Prostate gland (tissue), 2 donors: Measurements from ENCODE around the gene XXYLT1. TPM values are rescaled to one million over a fixed set of nuclear protein-coding genes. Genes with fewer than 3 reads are reported as not detected.

Experiments used
- DNase-seq: peaks from one replicate; pipeline ENCODE4 v3.0.0-alpha.2; 2019; ENCODE audit warnings: low spot score
- H3K27ac ChIP-seq, 2 donors: fragments of 200-600 bp; sonication (generic); 2 replicates each; pipeline ENCODE4 v1.5.1; 2017 to 2019
- H3K27me3 ChIP-seq: fragments of 200-600 bp; sonication (generic); replicated peaks from 2 replicates; pipeline ENCODE4 v1.5.1; 2019; ENCODE audit not compliant: insufficient read depth
- H3K36me3 ChIP-seq, 2 donors: fragments of 200-600 bp; sonication (generic); 1 replicate in 1 of 2; 2 replicates in 1 of 2; pipeline versions ENCODE4 v1.5.1 to v1.8.1; 2017 to 2019
- H3K4me1 ChIP-seq: fragments of 200-600 bp; sonication (generic); replicated peaks from 2 replicates; pipeline ENCODE4 v1.5.1; 2019
- H3K4me3 ChIP-seq, 2 donors: fragments of 200-600 bp; sonication (generic); 2 replicates each; pipeline ENCODE4 v1.5.1; 2017 to 2019
- H3K9me3 ChIP-seq: fragments of 200-600 bp; sonication (generic); 2 replicates; pipeline ENCODE4 v1.5.1; 2017
- POLR2A ChIP-seq: fragments of 450-650 bp; IDR thresholded peaks from one replicate; pipeline ENCODE4 v1.6.1; 2016; ENCODE audit warnings: antibody characterized with exemption, mild to moderate bottlenecking
- POLR2AphosphoS5 ChIP-seq: sonication (generic); formaldehyde crosslinking; IDR thresholded peaks from one replicate; pipeline ENCODE4 v1.6.1; 2017; ENCODE audit warnings: antibody characterized with exemption
- WGBS: methylation state at CpG from one replicate; pipeline ENCODE4 v1.1.5; 2018; 5-methylcytosine and 5-hydroxymethylcytosine counted together
- intact Hi-C: fragments of 100-400 bp; cut with DNase I; formaldehyde crosslinking; loops from one replicate; pipeline ENCODE4 v1.14.2; 2022
- total RNA-seq, 2 donors: library from RNA; depleted of rRNA; stranded (reverse); fragments of >200 nt; gene quantifications; one replicate each; pipeline ENCODE4 v1.1.0, GENCODE V29; 2016
- TF ChIP-seq, protein P1 (sequence below), 4 experiments: fragments of 200-600 bp in 2 of 4; fragments of 450-650 bp in 2 of 4; sonication (generic) in 2 of 4; IDR thresholded peaks; 1 replicate in 3 of 4; 2 replicates in 1 of 4; pipeline ENCODE4 v1.5.1; 2016 to 2019; ENCODE audit warnings: antibody characterized with exemption in 4 of 4, mild to moderate bottlenecking in 2 of 4, moderate library complexity in 2 of 4

The XXYLT1 gene
- total RNA-seq, 2 donors from 2014 or later: 14.9 to 22.7 TPM

DNA sequence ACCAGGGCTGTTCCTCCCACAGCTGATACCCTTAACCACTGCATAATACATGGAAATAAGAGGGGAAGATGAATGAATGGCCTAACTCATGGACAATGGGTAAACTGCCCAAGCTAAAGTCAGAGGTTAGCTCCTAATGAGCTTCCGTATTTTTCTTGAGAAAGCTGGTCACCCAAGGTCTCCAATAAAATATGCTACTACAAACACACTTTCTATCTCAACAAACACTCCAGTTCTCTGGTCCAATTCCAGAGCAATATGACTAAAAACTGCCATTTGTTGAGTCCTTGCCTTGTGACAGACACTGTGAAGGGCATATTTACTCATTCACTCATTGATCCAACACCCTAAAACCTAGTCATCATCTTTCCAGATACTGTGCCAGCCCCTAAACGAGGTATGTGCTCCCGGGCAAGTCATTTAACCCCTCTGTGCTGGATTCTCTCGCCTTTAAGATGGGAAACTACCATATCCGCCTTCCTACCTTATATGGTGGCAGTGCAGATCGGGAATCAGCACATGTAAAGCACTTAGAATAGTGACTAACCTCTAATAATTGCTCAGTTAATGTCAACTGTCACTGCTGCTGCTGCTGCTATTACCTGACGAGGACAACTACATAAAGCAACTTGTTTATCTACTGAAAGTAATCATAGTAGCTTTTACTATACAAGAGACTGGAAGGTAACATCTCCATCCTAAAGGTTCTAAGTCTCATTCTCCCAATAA lies 89.1 kb downstream of the XXYLT1 start:
- DNase-seq: no peak
- no peaks in the 10 kb centered on the region for H3K9me3 ChIP-seq
- no peaks in the 10 kb centered on the region for H3K36me3 ChIP-seq
- no peak overlapping the region for H3K4me3 ChIP-seq
- peaks cover 8% of the 10 kb centered on the region for H3K4me1 ChIP-seq
- intact Hi-C loops: no loop called here
- no peaks in the 10 kb centered on the region for H3K27me3 ChIP-seq
- TF ChIP-seq POLR2AphosphoS5 (no peak), POLR2A (no peak)
- TF ChIP-seq, protein P1, sequence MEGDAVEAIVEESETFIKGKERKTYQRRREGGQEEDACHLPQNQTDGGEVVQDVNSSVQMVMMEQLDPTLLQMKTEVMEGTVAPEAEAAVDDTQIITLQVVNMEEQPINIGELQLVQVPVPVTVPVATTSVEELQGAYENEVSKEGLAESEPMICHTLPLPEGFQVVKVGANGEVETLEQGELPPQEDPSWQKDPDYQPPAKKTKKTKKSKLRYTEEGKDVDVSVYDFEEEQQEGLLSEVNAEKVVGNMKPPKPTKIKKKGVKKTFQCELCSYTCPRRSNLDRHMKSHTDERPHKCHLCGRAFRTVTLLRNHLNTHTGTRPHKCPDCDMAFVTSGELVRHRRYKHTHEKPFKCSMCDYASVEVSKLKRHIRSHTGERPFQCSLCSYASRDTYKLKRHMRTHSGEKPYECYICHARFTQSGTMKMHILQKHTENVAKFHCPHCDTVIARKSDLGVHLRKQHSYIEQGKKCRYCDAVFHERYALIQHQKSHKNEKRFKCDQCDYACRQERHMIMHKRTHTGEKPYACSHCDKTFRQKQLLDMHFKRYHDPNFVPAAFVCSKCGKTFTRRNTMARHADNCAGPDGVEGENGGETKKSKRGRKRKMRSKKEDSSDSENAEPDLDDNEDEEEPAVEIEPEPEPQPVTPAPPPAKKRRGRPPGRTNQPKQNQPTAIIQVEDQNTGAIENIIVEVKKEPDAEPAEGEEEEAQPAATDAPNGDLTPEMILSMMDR (IDR thresholded peaks at IDR 0.05): no peak
- 43% methylated on average over 7 of the region's 7 CpGs for WGBS
- peak overlapping the region; percentile 53 to 78 for H3K27ac ChIP-seq

DNA sequence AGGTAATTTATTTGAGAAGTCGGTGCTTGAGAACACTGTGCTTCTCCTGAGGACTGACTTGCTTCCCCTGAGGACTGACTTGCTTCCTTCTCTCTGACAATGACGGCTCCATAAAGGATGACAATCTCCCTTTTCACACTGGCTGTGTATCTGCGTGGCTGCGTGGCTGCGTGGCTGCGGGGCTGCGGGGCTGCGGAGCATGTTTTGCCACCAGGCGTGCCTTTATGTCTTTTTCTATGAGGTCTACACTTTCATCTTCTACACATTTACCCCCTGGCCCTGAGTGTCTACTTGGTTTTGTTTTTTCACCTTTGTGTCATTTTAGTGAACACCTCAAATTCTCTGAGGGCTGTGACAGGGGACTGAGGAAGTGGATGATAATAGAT lies 89.9 kb downstream of the XXYLT1 start:
- Histone ChIP-seq H3K27me3 (no peaks in the 10 kb centered on the region), H3K36me3 (no peaks in the 10 kb centered on the region), H3K27ac (peak overlapping the region; percentile 53 to 78), H3K4me1 (peaks cover 8% of the 10 kb centered on the region), H3K4me3 (no peak overlapping the region), H3K9me3 (no peaks in the 10 kb centered on the region)
- no peak for TF ChIP-seq POLR2AphosphoS5
- TF ChIP-seq POLR2A: no peak
- TF ChIP-seq, protein P1 (IDR thresholded peaks at IDR 0.05): no peak
- DNase-seq: no peak
- intact Hi-C loops: no loop called here
- WGBS: 91% methylated on average over 9 of the region's 9 CpGs

DNA sequence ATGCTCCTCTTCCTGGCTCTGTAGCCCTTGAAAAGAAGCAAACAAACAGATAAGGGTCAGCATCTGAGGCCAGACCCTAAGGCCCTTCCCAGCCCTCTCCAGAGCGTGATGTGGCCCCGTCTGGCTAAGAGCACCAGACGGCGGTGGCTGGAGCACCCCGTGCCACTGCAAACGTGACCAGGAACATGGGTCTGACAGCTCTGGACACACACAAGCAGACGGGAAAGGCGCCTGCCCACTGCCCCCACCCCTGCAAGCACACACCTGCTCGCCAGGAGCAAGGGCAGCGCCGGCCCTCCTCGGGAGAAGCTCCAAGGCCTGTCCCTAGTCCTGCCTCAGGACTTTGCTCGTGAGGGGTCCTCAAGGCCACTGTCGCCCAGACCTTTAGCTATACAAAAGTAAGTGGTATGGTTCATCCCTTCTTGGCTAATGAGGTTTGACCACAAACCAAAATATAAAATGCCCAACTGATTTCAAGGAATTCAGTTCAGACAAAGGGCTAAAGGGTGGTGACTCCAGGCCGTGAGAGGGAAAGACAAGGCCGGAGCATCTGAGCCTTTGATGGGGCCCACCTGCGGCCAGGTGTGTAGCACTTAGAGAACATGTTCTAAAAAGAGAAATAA lies 90.4 kb downstream of the XXYLT1 start:
- WGBS: 92% methylated on average over 17 of the region's 17 CpGs
- Histone ChIP-seq H3K4me1 (peaks cover 8% of the 10 kb centered on the region), H3K9me3 (no peaks in the 10 kb centered on the region), H3K36me3 (no peaks in the 10 kb centered on the region), H3K27ac (peak overlapping the region; percentile 31 to 53), H3K4me3 (no peak overlapping the region), H3K27me3 (no peaks in the 10 kb centered on the region)
- intact Hi-C loops: no loop called here
- TF ChIP-seq, protein P1 (IDR thresholded peaks at IDR 0.05): no peak
- no peak for TF ChIP-seq POLR2A
- no peak for TF ChIP-seq POLR2AphosphoS5
- DNase-seq: no peak

DNA sequence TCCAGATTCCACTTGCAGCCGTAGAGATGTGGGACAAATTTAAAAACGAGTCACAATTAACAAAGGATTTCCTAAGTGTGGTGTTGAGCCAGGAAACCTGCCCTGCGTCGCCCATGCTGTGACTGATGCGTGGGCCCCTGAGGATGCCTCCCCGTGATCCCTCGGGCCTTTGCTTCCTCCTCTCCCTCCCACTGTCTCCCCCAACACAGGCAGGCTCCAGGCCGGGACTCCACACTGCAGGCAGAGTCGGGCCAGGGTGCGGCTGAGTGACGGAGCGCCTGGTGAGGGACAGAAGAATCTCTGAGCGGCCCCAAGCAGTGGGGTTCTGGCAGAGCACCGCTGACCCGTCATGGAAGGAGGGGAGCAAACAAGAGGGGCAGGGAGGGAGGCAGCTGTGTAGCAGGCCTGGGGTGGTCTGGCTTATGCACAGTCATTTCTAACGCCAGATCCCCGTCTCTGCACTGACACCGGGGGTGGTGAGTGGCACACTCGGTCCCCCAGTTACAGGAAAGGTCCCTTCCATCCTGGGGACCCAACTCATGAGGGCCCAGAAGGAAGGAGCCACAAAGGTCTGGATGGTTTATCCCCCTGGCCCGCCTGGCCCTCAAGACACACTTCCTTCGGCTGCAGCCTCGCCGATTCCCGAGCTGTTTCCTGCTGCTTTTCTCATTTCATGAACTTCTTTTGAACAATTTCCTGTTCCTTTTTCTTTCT lies 91.0 kb downstream of the XXYLT1 start:
- intact Hi-C loops: no loop called here
- DNase-seq: no peak
- peaks cover 8% of the 10 kb centered on the region for H3K4me1 ChIP-seq
- H3K9me3 ChIP-seq: no peaks in the 10 kb centered on the region
- no peak overlapping the region for H3K4me3 ChIP-seq
- peak overlapping the region in 1 of 2 donors; percentile 31 for H3K27ac ChIP-seq
- no peaks in the 10 kb centered on the region for H3K27me3 ChIP-seq
- WGBS: 75% methylated on average over 23 of the region's 24 CpGs
- no peak for TF ChIP-seq POLR2A
- H3K36me3 ChIP-seq: no peaks in the 10 kb centered on the region

DNA sequence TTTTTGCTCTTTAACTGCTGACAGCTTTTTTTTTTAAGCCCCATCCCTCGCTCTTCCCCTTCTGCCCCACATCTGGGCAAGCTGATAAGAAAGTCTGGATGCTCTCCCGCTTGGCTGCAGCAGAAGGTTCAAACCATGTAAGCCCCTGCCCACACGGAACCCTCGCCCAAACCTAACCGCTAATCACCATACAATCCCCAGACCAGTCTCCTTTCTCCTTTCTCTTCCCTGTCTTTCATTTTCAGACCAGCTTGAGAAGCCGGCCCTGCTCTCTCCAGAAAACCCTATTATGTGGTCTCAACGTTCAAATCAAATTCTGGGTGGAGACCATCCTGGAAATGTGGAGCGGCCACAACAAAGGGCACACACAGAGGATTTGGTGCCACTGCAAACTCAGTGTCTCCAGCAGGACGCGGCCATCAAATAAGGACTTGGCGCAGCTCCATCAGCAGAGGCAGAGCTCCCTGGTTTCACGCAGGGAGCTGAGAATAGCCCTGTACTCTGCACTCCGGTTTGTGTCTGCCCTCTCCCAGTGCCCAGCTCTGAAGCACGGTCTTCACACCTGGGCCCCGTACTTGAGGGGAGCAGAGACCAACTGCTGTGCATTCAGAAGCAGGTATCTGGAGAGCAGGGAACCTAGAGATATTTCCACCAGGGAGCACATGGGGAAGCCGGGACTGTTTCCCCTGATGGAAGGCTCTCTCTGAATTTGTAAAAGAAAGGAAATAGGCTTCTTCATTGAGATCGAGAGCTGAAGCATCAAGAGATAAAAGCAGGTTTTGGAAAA lies 92.6 kb downstream of the XXYLT1 start:
- Histone ChIP-seq H3K27ac (peak overlapping the region in 1 of 2 donors; percentile 21), H3K4me3 (no peak overlapping the region), H3K4me1 (peaks cover 8% of the 10 kb centered on the region), H3K36me3 (no peaks in the 10 kb centered on the region), H3K9me3 (no peaks in the 10 kb centered on the region), H3K27me3 (no peaks in the 10 kb centered on the region)
- no peak for DNase-seq
- TF ChIP-seq POLR2A (no peak), POLR2AphosphoS5 (no peak)
- TF ChIP-seq, protein P1 (IDR thresholded peaks at IDR 0.05): no peak
- intact Hi-C loops: no loop called here
- 65% methylated on average over 17 of the region's 17 CpGs for WGBS
